ENCODE data around the gene RBMXL2. TPM values are rescaled to one million over a fixed set of nuclear protein-coding genes. Genes with fewer than 3 reads are reported as not detected.

Gene RBMXL2
- total RNA-seq, 2 donors from 2014 or later, result not detected

GRCh38 chr11:7089328-7090251 lies 792 bp downstream of the RBMXL2 start:
- Mint-ChIP-seq H3K4me1 (no peaks in the 10 kb centered on the region), H3K27me3 (peaks cover 49% of the 10 kb centered on the region), H3K27ac (no peak overlapping the region), H3K4me3 (no peak overlapping the region), H3K36me3 (ENCODE audit: low read depth) (peaks cover 2% of the 10 kb centered on the region)
- no peak for DNase-seq
- H3K9me3 ChIP-seq (ENCODE audit: control insufficient read depth, low read length, poor library complexity, severe bottlenecking), result no peaks in the 10 kb centered on the region
- ATAC-seq, result no peak

DNA sequence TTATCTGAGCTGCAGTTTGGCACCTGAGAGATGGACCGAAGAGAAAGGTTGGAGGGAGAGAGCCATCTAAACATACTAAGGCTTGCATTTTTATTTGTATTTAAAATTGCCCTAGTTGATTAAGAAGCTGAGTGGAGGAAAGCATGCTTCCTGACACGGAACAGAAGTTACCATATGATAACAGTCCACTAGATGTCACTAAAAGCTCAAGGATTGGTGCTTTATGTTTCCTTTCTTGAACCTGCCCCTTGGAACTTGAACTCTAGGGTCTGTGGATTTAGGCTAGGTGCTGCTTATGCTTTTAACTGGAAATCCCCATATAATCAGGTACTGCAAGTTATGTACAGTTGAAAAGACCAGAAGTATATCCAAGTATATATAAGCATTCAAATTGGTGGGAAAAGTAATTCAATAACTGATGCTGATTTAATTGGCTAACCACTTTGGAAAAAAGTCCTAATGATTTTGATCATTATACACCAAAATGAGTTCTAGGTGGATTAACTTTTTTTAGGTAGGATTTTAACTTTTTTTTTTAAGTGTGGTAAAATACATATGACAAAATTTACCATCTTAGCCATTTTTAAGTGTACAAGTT lies 9.5 kb downstream of the RBMXL2 start:
- Mint-ChIP-seq H3K4me1 (no peaks in the 10 kb centered on the region), H3K27me3 (peaks cover 48% of the 10 kb centered on the region)

DNA sequence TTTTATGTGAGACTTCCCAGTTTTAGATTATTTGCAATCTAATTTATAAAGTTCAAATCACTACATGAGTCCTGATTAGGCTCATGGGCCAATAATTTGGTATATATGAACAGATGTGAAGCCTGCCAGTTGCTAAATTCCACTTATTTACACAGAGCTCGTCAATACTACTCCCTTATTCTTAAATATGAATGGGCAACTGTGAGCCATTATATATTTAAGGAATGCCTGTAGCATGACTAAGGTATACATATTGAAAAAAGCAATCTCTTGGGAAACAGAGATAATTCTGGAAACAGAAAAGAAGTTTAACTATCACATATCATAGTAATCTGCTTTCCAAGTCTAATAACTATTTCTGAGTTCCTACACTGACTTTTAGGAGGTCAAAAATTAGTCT lies 27.0 kb downstream of the RBMXL2 start:
- ATAC-seq, result no peak
- Mint-ChIP-seq H3K4me3 (no peak overlapping the region), H3K27ac (no peak overlapping the region), H3K27me3 (peaks cover 32% of the 10 kb centered on the region), H3K4me1 (peaks cover 2% of the 10 kb centered on the region), H3K36me3 (ENCODE audit: low read depth) (peaks cover 5% of the 10 kb centered on the region)
- H3K9me3 ChIP-seq (ENCODE audit: control insufficient read depth, low read length, poor library complexity, severe bottlenecking), result no peaks in the 10 kb centered on the region
- DNase-seq, result no peak

More for the DNA sequence above, 9.5 kb downstream of the RBMXL2 start:
- H3K4me3 Mint-ChIP-seq, result no peak overlapping the region
- ATAC-seq, result peak; percentile 75
- DNase-seq, result no peak
- H3K27ac Mint-ChIP-seq, result no peak overlapping the region
- no peaks in the 10 kb centered on the region for H3K36me3 Mint-ChIP-seq (ENCODE audit: low read depth)
- H3K9me3 ChIP-seq (ENCODE audit: control insufficient read depth, low read length, poor library complexity, severe bottlenecking), result no peaks in the 10 kb centered on the region

DNA sequence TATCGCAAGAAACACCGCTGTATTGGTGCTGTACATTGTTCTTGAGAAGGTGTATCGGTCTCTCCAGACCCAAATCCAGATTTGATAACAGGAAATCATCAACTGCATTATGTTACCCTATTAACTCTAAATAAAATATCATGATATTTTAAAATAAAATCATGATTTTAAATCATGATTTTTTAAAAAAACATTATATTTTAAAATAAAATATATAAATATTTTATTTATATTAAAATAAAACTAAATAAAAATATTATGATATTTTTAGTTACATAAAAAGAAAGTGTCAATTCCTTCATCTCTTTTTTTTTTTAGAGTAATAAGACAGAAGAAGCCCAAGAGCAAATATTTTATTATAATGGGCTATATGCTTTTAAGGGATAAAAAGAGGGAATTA lies 27.6 kb downstream of the RBMXL2 start:
- no peak overlapping the region for H3K4me3 Mint-ChIP-seq
- DNase-seq, result no peak
- no peak overlapping the region for H3K27ac Mint-ChIP-seq
- ATAC-seq, result no peak
- H3K9me3 ChIP-seq (ENCODE audit: control insufficient read depth, low read length, poor library complexity, severe bottlenecking), result no peaks in the 10 kb centered on the region
- H3K27me3 Mint-ChIP-seq, result peaks cover 32% of the 10 kb centered on the region
- H3K4me1 Mint-ChIP-seq, result peaks cover 2% of the 10 kb centered on the region
- H3K36me3 Mint-ChIP-seq (ENCODE audit: low read depth), result peaks cover 5% of the 10 kb centered on the region

DNA sequence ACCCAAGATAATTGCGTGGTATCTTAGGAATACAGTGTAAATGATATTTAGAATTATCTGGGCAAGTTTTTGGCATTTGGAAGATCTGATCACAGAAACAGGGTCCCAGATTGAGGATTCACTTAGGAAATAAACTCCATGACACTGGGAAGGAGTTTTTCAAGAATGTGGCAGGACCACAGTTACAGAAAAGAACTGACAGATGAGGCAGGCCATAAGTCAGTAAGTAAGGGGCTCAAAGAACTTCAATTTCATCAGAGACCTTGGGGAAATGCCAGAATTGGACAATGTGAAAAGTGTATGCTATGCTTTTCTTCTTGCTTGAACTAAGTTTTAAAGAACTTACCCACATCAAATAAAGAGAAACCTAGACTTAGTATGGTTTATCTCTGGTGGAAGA lies 49.3 kb downstream of the RBMXL2 start:
- no peaks in the 10 kb centered on the region for H3K9me3 ChIP-seq (ENCODE audit: control insufficient read depth, low read length, poor library complexity, severe bottlenecking)
- no peak for DNase-seq
- Mint-ChIP-seq H3K27me3 (peaks cover 61% of the 10 kb centered on the region), H3K4me1 (no peaks in the 10 kb centered on the region), H3K36me3 (ENCODE audit: low read depth) (peaks cover 2% of the 10 kb centered on the region), H3K4me3 (no peak overlapping the region), H3K27ac (no peak overlapping the region)
- ATAC-seq, result no peak

Other genes with a start within 250 kb of the RBMXL2 start
- gene OR10A5, start 243.3 kb upstream of the RBMXL2 start, total RNA-seq, result not detected
- not detected for gene OR10A2, start 225.9 kb upstream of the RBMXL2 start, total RNA-seq
- gene OR10A4, start 212.4 kb upstream of the RBMXL2 start, total RNA-seq, result not detected
- not detected for gene OR2D2, start 196.5 kb upstream of the RBMXL2 start, total RNA-seq
- not detected for gene OR2D3, start 168.0 kb upstream of the RBMXL2 start, total RNA-seq
- not detected for gene ZNF215, start 162.6 kb upstream of the RBMXL2 start, total RNA-seq
- not detected for gene ZNF214, start 68.7 kb upstream of the RBMXL2 start, total RNA-seq
- gene NLRP14, start 68.5 kb upstream of the RBMXL2 start, total RNA-seq, result not detected
- not detected for gene SYT9, start 162.9 kb downstream of the RBMXL2 start, total RNA-seq